ENCODE data around the gene HAS3. TPM values are rescaled to one million over a fixed set of nuclear protein-coding genes. Genes with fewer than 3 reads are reported as not detected.

Gene HAS3
- total RNA-seq, 6 experiments from 2014 or later, result 0.39 to 1.0 (median 0.63) TPM

DNA sequence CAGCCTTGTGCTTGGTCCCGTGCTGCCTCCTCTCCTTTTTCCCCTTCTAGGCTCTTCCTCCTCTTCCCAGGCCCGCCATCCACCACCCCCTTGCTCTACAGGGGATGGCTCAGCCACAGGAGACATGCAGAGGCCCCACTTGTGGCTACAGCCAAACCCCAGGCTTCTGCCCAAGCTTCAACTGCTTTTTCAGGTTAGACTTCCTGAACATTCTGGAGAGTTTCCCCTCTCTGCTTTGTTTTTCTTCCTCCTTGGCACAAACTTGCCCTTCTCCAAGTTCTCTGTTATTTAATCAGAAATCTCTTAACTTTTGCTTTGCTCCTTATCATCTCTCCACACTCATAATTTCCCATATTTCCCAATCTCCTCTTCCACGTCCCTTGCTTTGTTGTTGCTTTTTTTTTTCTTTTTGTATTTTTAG is 18.3 kb upstream of the HAS3 start:
- 50% methylated on average over 3 of the region's 3 CpGs for WGBS (ENCODE audit: insufficient coverage, low coverage, low lambda C conversion rate, missing lambda C conversion rate)

DNA sequence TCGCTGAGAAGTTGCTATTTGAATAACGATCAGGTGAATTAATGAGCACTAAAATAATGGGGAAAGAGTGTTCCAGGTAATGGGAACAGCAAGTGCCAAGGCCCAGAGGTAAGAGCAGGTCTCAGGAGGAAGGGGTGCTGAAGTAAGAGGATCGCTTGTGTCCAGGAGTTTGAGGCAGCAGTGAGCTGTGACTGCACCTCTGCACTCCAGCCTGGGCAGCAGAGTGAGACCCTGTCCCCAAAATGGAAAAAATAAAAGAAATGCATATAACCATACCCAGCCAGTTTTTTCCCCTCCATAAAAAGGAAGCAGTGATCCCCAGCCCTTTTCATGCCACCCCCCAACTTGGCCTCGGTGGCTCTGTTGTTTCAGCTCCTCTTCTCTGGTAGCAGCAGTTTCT is 16.8 kb upstream of the HAS3 start:
- TF ChIP-seq POLR2A (IDR thresholded peaks at IDR 0.05) (no peak), CTCF (IDR thresholded peaks at IDR 0.05) (no peak)
- Histone ChIP-seq H3K4me3 (no peak overlapping the region), H3K9me3 (no peaks in the 10 kb centered on the region), H3K36me3 (peaks cover 0 to 5% (median 0%) of the 10 kb centered on the region in 4 donors), H3K27me3 (no peaks in the 10 kb centered on the region), H3K4me1 (peaks cover 0 to 19% (median 6%) of the 10 kb centered on the region in 4 donors), H3K27ac (peak overlapping the region in 2 of 3 donors; percentile 49 to 65)
- intact Hi-C loops (cut with DNase I), result no loop called here
- no peak for ATAC-seq
- 87% methylated on average over 2 of the region's 4 CpGs for WGBS (ENCODE audit: insufficient coverage, low coverage, low lambda C conversion rate, missing lambda C conversion rate)
- peak in 1 of 3 donors; percentile 24 for DNase-seq

More for the DNA sequence above, 18.3 kb upstream of the HAS3 start:
- no peak for ATAC-seq
- Histone ChIP-seq H3K27ac (no peak overlapping the region), H3K27me3 (no peaks in the 10 kb centered on the region), H3K4me1 (peaks cover 0 to 19% (median 6%) of the 10 kb centered on the region in 4 donors), H3K4me3 (no peak overlapping the region), H3K9me3 (no peaks in the 10 kb centered on the region), H3K36me3 (peaks cover 0 to 5% (median 0%) of the 10 kb centered on the region in 4 donors)
- intact Hi-C loops (cut with DNase I), result no loop called here
- DNase-seq, result no peak
- TF ChIP-seq POLR2A (IDR thresholded peaks at IDR 0.05), result no peak
- TF ChIP-seq CTCF (IDR thresholded peaks at IDR 0.05), result no peak

DNA sequence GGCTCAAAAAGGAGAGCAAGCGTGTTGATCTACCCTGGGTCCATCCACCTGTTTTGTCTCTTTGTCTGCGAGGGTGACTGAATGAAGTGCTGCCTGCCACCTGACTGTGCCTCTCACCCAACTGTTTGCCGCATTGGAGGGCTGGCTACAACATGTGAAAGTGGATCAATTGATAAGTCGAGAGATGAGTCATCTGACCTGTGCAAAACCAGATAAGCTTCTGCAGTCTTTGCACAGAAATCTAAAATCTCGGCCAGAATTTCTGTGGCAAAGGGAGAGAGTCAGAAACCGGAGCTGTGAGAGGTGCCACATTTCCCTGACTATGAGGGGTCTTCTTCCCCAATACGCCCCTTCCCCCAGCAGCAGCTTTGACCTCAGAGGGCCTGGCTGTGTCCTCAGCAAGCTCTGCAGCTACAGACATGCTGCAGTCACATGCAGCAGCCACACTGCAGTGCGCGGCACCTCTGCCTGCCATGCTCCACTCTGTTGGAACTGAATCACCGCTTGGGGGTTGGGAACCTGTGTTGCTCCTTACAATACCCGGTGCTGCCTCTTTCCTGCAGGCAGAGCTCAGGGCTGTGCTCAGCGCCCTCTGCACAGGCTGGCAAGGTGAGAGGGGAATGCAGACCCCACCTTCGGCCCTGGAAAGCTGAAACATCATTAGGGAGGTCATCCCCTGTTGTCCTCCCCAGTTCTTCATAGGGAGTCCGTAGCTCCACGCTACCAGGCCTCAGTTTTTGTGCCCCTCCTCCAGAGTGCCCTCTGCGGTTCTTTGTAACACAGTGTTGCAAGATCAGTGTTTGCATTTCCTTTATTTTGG is 16.2 kb upstream of the HAS3 start:
- TF ChIP-seq POLR2A (IDR thresholded peaks at IDR 0.05) (peak; percentile 23), CTCF (IDR thresholded peaks at IDR 0.05) (peak in 1 of 4 donors; percentile 4)
- ATAC-seq, result peak; percentile 88 to 91 (median 90)
- WGBS (ENCODE audit: insufficient coverage, low coverage, low lambda C conversion rate, missing lambda C conversion rate), result 27% methylated on average over 9 of the region's 16 CpGs
- peak overlapping the region in 2 of 3 donors; percentile 24 to 32 for H3K4me3 ChIP-seq
- no peaks in the 10 kb centered on the region for H3K9me3 ChIP-seq
- peaks cover 0 to 19% (median 6%) of the 10 kb centered on the region in 4 donors for H3K4me1 ChIP-seq
- DNase-seq, result peak; percentile 63 to 79 (median 74)
- H3K27ac ChIP-seq, result peak overlapping the region; percentile 11 to 65 (median 49)
- H3K27me3 ChIP-seq, result no peaks in the 10 kb centered on the region
- peaks cover 0 to 4% (median 0%) of the 10 kb centered on the region in 4 donors for H3K36me3 ChIP-seq
- intact Hi-C loops (cut with DNase I), result no loop called here

- Histone ChIP-seq H3K27me3 (no peaks in the 10 kb centered on the region), H3K4me3 (no peak overlapping the region), H3K4me1 (peaks cover 0 to 12% (median 4%) of the 10 kb centered on the region in 4 donors), H3K9me3 (no peaks in the 10 kb centered on the region), H3K36me3 (no peaks in the 10 kb centered on the region), H3K27ac (no peak overlapping the region)
- TF ChIP-seq POLR2A (IDR thresholded peaks at IDR 0.05), result no peak
- TF ChIP-seq CTCF (IDR thresholded peaks at IDR 0.05), result no peak
- intact Hi-C loops (cut with DNase I), result no loop called here
- 92% methylated on average over 2 of the region's 3 CpGs for WGBS (ENCODE audit: insufficient coverage, low coverage, low lambda C conversion rate, missing lambda C conversion rate)
- ATAC-seq, result no peak
- peak in 1 of 3 donors; percentile 7 for DNase-seq
Observed at GRCh38 chr16:69093974-69094373, 11.5 kb upstream of the HAS3 start.
